HepG2 (cell line): ENCODE results near the gene GUCA1A. TPM values are rescaled to one million over a fixed set of nuclear protein-coding genes. Genes with fewer than 3 reads are reported as not detected.

Experiments
- ATAC-seq: fragments of 200-7000 bp; cut with Tn5 transposase; 3 replicates; pipeline ENCODE4 v1.9.1; 2020; ENCODE audit warnings: mild to moderate bottlenecking, moderate library complexity
- BruUV-seq: library from RNA; stranded (reverse); fragments of 400-500 nt; replicated peaks from 2 replicates; lab custom pipeline; 2021; lab: Mats Ljungman, UMichigan
- CTCF ChIA-PET: fragments of 300-600 bp; formaldehyde crosslinking; extraction: SDS; loops from one replicate; lab custom pipeline; 2021; ENCODE audit warnings: low total read pairs, inconsistent platforms, low intra/inter-chr PET ratio; lab: Yijun Ruan, JAX
- POLR2A ChIA-PET: fragments of 350-600 bp; sonication (Branson Sonifier 250); formaldehyde crosslinking; loops from one replicate; lab custom pipeline; 2020; ENCODE audit warnings: antibody characterized with exemption, inconsistent platforms; lab: Yijun Ruan, JAX
- DNase-seq: peaks from one replicate; pipeline ENCODE4 v3.0.0-alpha.2; 2015; ENCODE audit warnings: low spot score
- FAIRE-seq: peaks from 3 replicates; lab custom pipeline; 2011; peaks lifted over from hg19 to GRCh38; lab: Jason Lieb, UNC
- H2AFZ ChIP-seq: one replicate; pipeline ENCODE4 v1.6.1; 2011; ENCODE audit warnings: low read length, inconsistent platforms
- H3K27ac ChIP-seq: fragments of 300-600 bp; 3 replicates; pipeline ENCODE4 v1.8.0; 2011; ENCODE audit warnings: mixed run types, mild to moderate bottlenecking, mixed read lengths, low read length, inconsistent platforms; ENCODE audit not compliant: insufficient read depth; ENCODE audit errors: extremely low read length
- H3K27me3 ChIP-seq, 2 experiments: fragments of 200-600 bp in 1 of 2; 2 replicates in 1 of 2; 3 replicates in 1 of 2; pipeline versions ENCODE4 v1.6.0 to v1.8.0; 2011; ENCODE audit warnings: low read length in 2 of 2, mild to moderate bottlenecking in 2 of 2, moderate library complexity in 2 of 2, inconsistent platforms in 1 of 2; ENCODE audit not compliant: insufficient read depth in 2 of 2, control insufficient read depth in 1 of 2
- H3K36me3 ChIP-seq, 2 experiments: fragments of 200-600 bp in 1 of 2; replicated peaks in 1 of 2; 2 replicates in 1 of 2; 3 replicates in 1 of 2; pipeline versions ENCODE4 v1.5.1 to v1.8.0; 2011; ENCODE audit warnings: low read length in 2 of 2, inconsistent platforms in 1 of 2; ENCODE audit not compliant: insufficient read depth in 2 of 2, control insufficient read depth in 1 of 2
- H3K4me1 ChIP-seq: 2 replicates; pipeline ENCODE4 v1.5.1; 2012; ENCODE audit warnings: low read length, inconsistent platforms; ENCODE audit not compliant: insufficient read depth
- H3K4me2 ChIP-seq: 2 replicates; pipeline ENCODE4 v1.6.0; 2011; ENCODE audit warnings: low read depth, low read length, inconsistent platforms
- H3K4me3 ChIP-seq, 3 experiments: fragments of 200-600 bp in 1 of 3; sonication (generic), shearing (Covaris generic) in 1 of 3; replicated peaks in 1 of 3; 2 replicates each; pipeline ENCODE4 v1.5.1; 2011 to 2016; ENCODE audit warnings: low read length in 3 of 3, inconsistent platforms in 2 of 3, low read depth in 2 of 3, mild to moderate bottlenecking in 2 of 3, control low read depth in 1 of 3, mixed read lengths in 1 of 3; ENCODE audit not compliant: insufficient read depth in 1 of 3
- H3K79me2 ChIP-seq: one replicate; pipeline ENCODE4 v1.6.1; 2011; ENCODE audit warnings: low read length, inconsistent platforms; ENCODE audit not compliant: insufficient read depth
- H3K9ac ChIP-seq: 2 replicates; pipeline ENCODE4 v1.6.0; 2011; ENCODE audit warnings: mild to moderate bottlenecking, low read depth, low read length, inconsistent platforms; ENCODE audit not compliant: insufficient read depth
- H3K9me3 ChIP-seq: 2 replicates; pipeline ENCODE4 v1.5.1; 2012; ENCODE audit warnings: mild to moderate bottlenecking, low read length
- H4K20me1 ChIP-seq: 2 replicates; pipeline ENCODE4 v1.6.0; 2011; ENCODE audit warnings: inconsistent platforms, mild to moderate bottlenecking, low read length, moderate library complexity; ENCODE audit not compliant: insufficient read depth
- KDM1A ChIP-seq: IDR thresholded peaks from 2 replicates; pipeline ENCODE4 v1.6.1; 2016; ENCODE audit warnings: missing compliant biosample characterization
- MAZ ChIP-seq, 2 experiments: sonication (generic) in 1 of 2; formaldehyde crosslinking in 1 of 2; IDR thresholded peaks; 2 replicates each; pipeline versions ENCODE4 v1.5.0 to v1.6.1; 2012 to 2020; ENCODE audit warnings: low read depth in 2 of 2, mild to moderate bottlenecking in 2 of 2, borderline replicate concordance in 1 of 2, improper control_type of control experiment in 1 of 2, low read length in 1 of 2, missing genetic modification reagents in 1 of 2, moderate library complexity in 1 of 2
- ONECUT2 ChIP-seq: sonication (generic); formaldehyde crosslinking; IDR thresholded peaks from 2 replicates; pipeline ENCODE4 v1.4.0; 2020; ENCODE audit warnings: missing genetic modification reagents
- SALL2 ChIP-seq: sonication (generic); formaldehyde crosslinking; IDR thresholded peaks from 2 replicates; pipeline ENCODE4 v1.8.1; 2023; ENCODE audit warnings: mild to moderate bottlenecking, missing genetic modification reagents, inconsistent platforms
- ZNF274 ChIP-seq: sonication (generic); formaldehyde crosslinking; IDR thresholded peaks from 2 replicates; pipeline ENCODE4 v1.5.1; 2020; ENCODE audit warnings: mild to moderate bottlenecking, missing genetic modification reagents
- ZNF468 ChIP-seq: sonication (generic); formaldehyde crosslinking; IDR thresholded peaks from 2 replicates; pipeline ENCODE4 v1.8.0; 2022; ENCODE audit warnings: mild to moderate bottlenecking, moderate library complexity, missing genetic modification reagents
- ZNF558 ChIP-seq: sonication (generic); formaldehyde crosslinking; IDR thresholded peaks from 2 replicates; pipeline ENCODE4 v1.9.0; 2022; ENCODE audit warnings: mild to moderate bottlenecking, missing genetic modification reagents, borderline replicate concordance
- ZSCAN9 ChIP-seq: IDR thresholded peaks from 2 replicates; pipeline ENCODE4 v1.6.1; 2016; ENCODE audit warnings: borderline replicate concordance
- WGBS: methylation state at CpG from one replicate; pipeline ENCODE4 v1.1.6; 2017; ENCODE audit warnings: low lambda C conversion rate; 5-methylcytosine and 5-hydroxymethylcytosine counted together
- in situ Hi-C: cut with HindIII; loops from 2 replicates; pipeline ENCODE4 v1.10.0; 2017; ENCODE audit warnings: low pct_unique_long_range_greater_than_20kb; ENCODE audit not compliant: extremely low pct_ligation_motif_present
- intact Hi-C: fragments of 100-400 bp; cut with micrococcal nuclease; formaldehyde crosslinking; loops from one replicate; pipeline ENCODE4 v1.10.0; 2022; ENCODE audit not compliant: unreplicated experiment
- polyA plus RNA-seq, 8 experiments: library from polyadenylated mRNA; depleted of rRNA in 3 of 8; stranded (reverse) in 7 of 8; unstranded in 1 of 8; fragments of >200 nt; fragmentation: Illumina TruSeq in 4 of 8; extraction: Trizol in 4 of 8; gene quantifications; 2 replicates each; pipeline versions ENCODE4 v1.2.1 to v1.2.3, GENCODE V29; 2011 to 2016; ENCODE audit warnings: low read depth in 4 of 8, missing spikeins in 1 of 8, mixed read lengths in 1 of 8; ENCODE audit not compliant: insufficient read depth in 1 of 8
- total RNA-seq, 5 experiments: library from RNA; depleted of rRNA; stranded (reverse); fragments of >200 nt; fragmentation: Illumina TruSeq; extraction: Trizol; gene quantifications; 2 replicates each; pipeline ENCODE4 v1.2.3, GENCODE V29; 2016; ENCODE audit warnings: low read depth in 1 of 5
- TF ChIP-seq, protein P1 (sequence below): sonication (generic); formaldehyde crosslinking; IDR thresholded peaks from 2 replicates; pipeline ENCODE4 v1.4.0; 2020; ENCODE audit warnings: missing genetic modification reagents

The GUCA1A gene
- total and polyA plus RNA-seq, 2 of the 13 experiments (the other 11 are each of a cell fraction or from before 2014, with no cell fraction given) = not detected

DNA sequence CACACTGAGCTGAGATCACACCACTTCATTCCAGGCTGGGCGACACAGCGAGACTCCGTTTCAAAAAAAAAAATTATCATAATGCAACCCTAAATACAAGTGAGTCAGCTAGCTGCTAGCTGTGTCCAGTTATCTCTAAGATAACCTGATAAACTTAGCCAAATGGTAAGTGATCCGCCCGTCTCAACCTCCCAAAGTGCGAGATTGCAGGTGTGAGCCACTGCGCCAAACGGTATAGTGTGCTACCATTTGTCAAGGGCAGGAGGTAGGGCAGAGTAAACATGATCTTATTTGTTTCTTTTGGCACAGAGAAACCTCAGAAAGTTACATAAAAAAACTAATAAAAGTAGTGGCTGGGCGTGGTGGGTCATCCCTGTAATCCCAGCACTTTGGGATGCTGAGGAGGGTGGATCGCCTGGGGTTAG lies 26.0 kb upstream of the GUCA1A start:
- no TSS peak for BruUV-seq
- Histone ChIP-seq H3K9ac (no peak overlapping the region), H3K4me2 (no peak overlapping the region), H3K79me2 (no peaks in the 10 kb centered on the region), H3K4me1 (peaks cover 45% of the 10 kb centered on the region), H3K36me3 (no peaks in the 10 kb centered on the region), H3K27me3 (peaks cover 2 to 14% of the 10 kb centered on the region in 2 experiments; a peak in 4 of 5 replicates), H4K20me1 (no peaks in the 10 kb centered on the region), H2AFZ (no peak overlapping the region), H3K9me3 (no peaks in the 10 kb centered on the region), H3K4me3 (no peak overlapping the region), H3K27ac (no peak overlapping the region)
- no peak for FAIRE-seq
- intact Hi-C loops (no loop called here), in situ Hi-C loops (no loop called here)
- no peak for ATAC-seq
- ChIA-PET POLR2A (interaction anchor here (1.8 kb wide), 1 partner anchor 47 kb away, joined by 7 read pairs; no protein-coding TSS in a partner anchor), CTCF (no interaction called here)
- DNase-seq = no peak
- 18% methylated on average over 10 of the region's 10 CpGs for WGBS
- TF ChIP-seq MAZ (IDR thresholded peaks at IDR 0.05; ENCODE audit: borderline replicate concordance, low read depth, low read length) (no peak), MAZ (CRISPR knock-in tag; IDR thresholded peaks at IDR 0.05; ENCODE audit: low read depth) (no peak), ZNF468 (no peak), ZSCAN9 (CRISPR knock-in tag) (no peak), SALL2 (no peak), KDM1A (CRISPR knock-in tag) (no peak), ONECUT2 (CRISPR knock-in tag) (no peak), ZNF558 (CRISPR knock-in tag) (no peak), ZNF274 (CRISPR knock-in tag) (no peak)
- TF ChIP-seq, protein P1, sequence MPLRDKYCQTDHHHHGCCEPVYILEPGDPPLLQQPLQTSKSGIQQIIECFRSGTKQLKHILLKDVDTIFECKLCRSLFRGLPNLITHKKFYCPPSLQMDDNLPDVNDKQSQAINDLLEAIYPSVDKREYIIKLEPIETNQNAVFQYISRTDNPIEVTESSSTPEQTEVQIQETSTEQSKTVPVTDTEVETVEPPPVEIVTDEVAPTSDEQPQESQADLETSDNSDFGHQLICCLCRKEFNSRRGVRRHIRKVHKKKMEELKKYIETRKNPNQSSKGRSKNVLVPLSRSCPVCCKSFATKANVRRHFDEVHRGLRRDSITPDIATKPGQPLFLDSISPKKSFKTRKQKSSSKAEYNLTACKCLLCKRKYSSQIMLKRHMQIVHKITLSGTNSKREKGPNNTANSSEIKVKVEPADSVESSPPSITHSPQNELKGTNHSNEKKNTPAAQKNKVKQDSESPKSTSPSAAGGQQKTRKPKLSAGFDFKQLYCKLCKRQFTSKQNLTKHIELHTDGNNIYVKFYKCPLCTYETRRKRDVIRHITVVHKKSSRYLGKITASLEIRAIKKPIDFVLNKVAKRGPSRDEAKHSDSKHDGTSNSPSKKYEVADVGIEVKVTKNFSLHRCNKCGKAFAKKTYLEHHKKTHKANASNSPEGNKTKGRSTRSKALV (CRISPR knock-in tag) = no peak
